Fibroblast of villous mesenchyme (primary cell): ENCODE measurements around the gene DEFB121. TPM values are rescaled to one million over a fixed set of nuclear protein-coding genes. Genes with fewer than 3 reads are reported as not detected.
"Not testable (repeated sequence)": the region's sequence is repeated elsewhere in the genome, so short reads cannot be mapped to it uniquely, and the experiment has no call there.

Experiments used
- DNase-seq: peaks from one replicate; pipeline ENCODE4 v3.0.0-alpha.2; 2010; ENCODE audit warnings: low read depth
- H3K4me3 ChIP-seq: 2 replicates; pipeline ENCODE4 v1.5.1; 2011; ENCODE audit warnings: low read depth, mild to moderate bottlenecking, low read length
- CTCF ChIP-seq: IDR thresholded peaks from 2 replicates; pipeline ENCODE4 v1.5.1; 2012; ENCODE audit warnings: low read depth, mild to moderate bottlenecking, low read length; ENCODE audit not compliant: insufficient read depth
- total RNA-seq: library from RNA; depleted of rRNA; stranded (reverse); fragments of >200 nt; gene quantifications from 2 replicates; pipeline ENCODE4 v1.2.3, GENCODE V29; 2012

The DEFB121 gene
- total RNA-seq, 1 donor, result not detected

GRCh38 chr20:31430568-31431115, 24.6 kb upstream of the DEFB121 start:
- no peak overlapping the region for H3K4me3 ChIP-seq
- no peak for TF ChIP-seq CTCF
- DNase-seq, result no peak

GRCh38 chr20:31427576-31427975, 21.6 kb upstream of the DEFB121 start:
- not testable (repeated sequence) for DNase-seq, H3K4me3 ChIP-seq

GRCh38 chr20:31426891-31427551, 21.0 kb upstream of the DEFB121 start:
- not testable (repeated sequence) for DNase-seq

GRCh38 chr20:31425797-31426196, 19.8 kb upstream of the DEFB121 start:
- no peak for TF ChIP-seq CTCF
- DNase-seq, result no peak

More at GRCh38 chr20:31426891-31427551, 21.0 kb upstream of the DEFB121 start:
- not testable (repeated sequence) for H3K4me3 ChIP-seq

GRCh38 chr20:31418307-31418706, 12.3 kb upstream of the DEFB121 start:
- no peak overlapping the region for H3K4me3 ChIP-seq
- DNase-seq, result no peak
- no peak for TF ChIP-seq CTCF

More at GRCh38 chr20:31425797-31426196, 19.8 kb upstream of the DEFB121 start:
- no peak overlapping the region for H3K4me3 ChIP-seq

GRCh38 chr20:31415653-31416052, 9.6 kb upstream of the DEFB121 start:
- no peak for TF ChIP-seq CTCF
- H3K4me3 ChIP-seq, result no peak overlapping the region
- DNase-seq, result no peak

- TF ChIP-seq CTCF, result no peak
- no peak for DNase-seq
Measured at GRCh38 chr20:31414381-31414780, 8.4 kb upstream of the DEFB121 start.

GRCh38 chr20:31410011-31410410, 4.0 kb upstream of the DEFB121 start:
- no peak overlapping the region for H3K4me3 ChIP-seq
- TF ChIP-seq CTCF, result no peak
- DNase-seq, result no peak

More at GRCh38 chr20:31414381-31414780, 8.4 kb upstream of the DEFB121 start:
- no peak overlapping the region for H3K4me3 ChIP-seq
